H54 (cell line): ENCODE measurements around the gene NGFR.
"Not testable (repeated sequence)": the region's sequence is repeated elsewhere in the genome, so short reads cannot be mapped to it uniquely, and the experiment has no call there.

ENCODE experiments used
- DNase-seq: peaks from one replicate; pipeline ENCODE4 v3.0.0; 2011; ENCODE audit warnings: low spot score, mixed read lengths; ENCODE audit not compliant: insufficient read length
- FAIRE-seq: peaks from 3 replicates; lab custom pipeline; 2011; peaks lifted over from hg19 to GRCh38; lab: Jason Lieb, UNC
- POLR2A ChIP-seq: IDR thresholded peaks from 2 replicates; pipeline ENCODE4 v1.6.1; 2011; ENCODE audit warnings: low read depth, mild to moderate bottlenecking, low read length

Gene NGFR

GRCh38 chr17:49497148-49498028, 2.3 kb downstream of the NGFR start:
- no peak for DNase-seq
- no peak for TF ChIP-seq POLR2A
- no peak for FAIRE-seq

GRCh38 chr17:49498029-49498615, 3.0 kb downstream of the NGFR start:
- DNase-seq = no peak
- FAIRE-seq = no peak
- TF ChIP-seq POLR2A = no peak

- FAIRE-seq = no peak
- DNase-seq = no peak
- no peak for TF ChIP-seq POLR2A
These were observed 6.4 kb downstream of the NGFR start for GRCh38 chr17:49501496-49501895.

GRCh38 chr17:49502254-49502653, 7.2 kb downstream of the NGFR start:
- DNase-seq = no peak
- no peak for FAIRE-seq
- TF ChIP-seq POLR2A = no peak

- DNase-seq, FAIRE-seq: not testable (repeated sequence)
These were observed 7.6 kb downstream of the NGFR start for GRCh38 chr17:49502680-49503079.

GRCh38 chr17:49504369-49504768, 9.3 kb downstream of the NGFR start:
- no peak for DNase-seq
- no peak for FAIRE-seq
- no peak for TF ChIP-seq POLR2A

- TF ChIP-seq POLR2A = no peak
- FAIRE-seq (no peak), DNase-seq (no peak)
These were observed 10.8 kb downstream of the NGFR start for GRCh38 chr17:49505854-49506253.

- no peak for FAIRE-seq
These were observed 11.2 kb downstream of the NGFR start for GRCh38 chr17:49506282-49506681.

GRCh38 chr17:49508061-49508865, 13.2 kb downstream of the NGFR start:
- TF ChIP-seq POLR2A = no peak
- DNase-seq (peak; percentile 79), FAIRE-seq (peak; percentile 36)

More at GRCh38 chr17:49506282-49506681, 11.2 kb downstream of the NGFR start:
- TF ChIP-seq POLR2A = no peak
- no peak for DNase-seq

GRCh38 chr17:49508866-49509587, 13.9 kb downstream of the NGFR start:
- no peak for DNase-seq
- FAIRE-seq = no peak
- TF ChIP-seq POLR2A = no peak

- FAIRE-seq (no peak), DNase-seq (no peak)
- no peak for TF ChIP-seq POLR2A
These were observed 14.5 kb downstream of the NGFR start for GRCh38 chr17:49509588-49509917.

- no peak for FAIRE-seq
- DNase-seq = no peak
- TF ChIP-seq POLR2A = no peak
These were observed 15.1 kb downstream of the NGFR start for GRCh38 chr17:49510059-49510719.

- no peak for DNase-seq
- FAIRE-seq = no peak
- TF ChIP-seq POLR2A = no peak
These were observed 15.6 kb downstream of the NGFR start for GRCh38 chr17:49510720-49511110.
